ENCODE results near the gene ULK2. TPM values are rescaled to one million over a fixed set of nuclear protein-coding genes. Genes with fewer than 3 reads are reported as not detected.

The ULK2 gene
- total RNA-seq, 2 donors from 2014 or later = 14.9 to 20.8 TPM

DNA sequence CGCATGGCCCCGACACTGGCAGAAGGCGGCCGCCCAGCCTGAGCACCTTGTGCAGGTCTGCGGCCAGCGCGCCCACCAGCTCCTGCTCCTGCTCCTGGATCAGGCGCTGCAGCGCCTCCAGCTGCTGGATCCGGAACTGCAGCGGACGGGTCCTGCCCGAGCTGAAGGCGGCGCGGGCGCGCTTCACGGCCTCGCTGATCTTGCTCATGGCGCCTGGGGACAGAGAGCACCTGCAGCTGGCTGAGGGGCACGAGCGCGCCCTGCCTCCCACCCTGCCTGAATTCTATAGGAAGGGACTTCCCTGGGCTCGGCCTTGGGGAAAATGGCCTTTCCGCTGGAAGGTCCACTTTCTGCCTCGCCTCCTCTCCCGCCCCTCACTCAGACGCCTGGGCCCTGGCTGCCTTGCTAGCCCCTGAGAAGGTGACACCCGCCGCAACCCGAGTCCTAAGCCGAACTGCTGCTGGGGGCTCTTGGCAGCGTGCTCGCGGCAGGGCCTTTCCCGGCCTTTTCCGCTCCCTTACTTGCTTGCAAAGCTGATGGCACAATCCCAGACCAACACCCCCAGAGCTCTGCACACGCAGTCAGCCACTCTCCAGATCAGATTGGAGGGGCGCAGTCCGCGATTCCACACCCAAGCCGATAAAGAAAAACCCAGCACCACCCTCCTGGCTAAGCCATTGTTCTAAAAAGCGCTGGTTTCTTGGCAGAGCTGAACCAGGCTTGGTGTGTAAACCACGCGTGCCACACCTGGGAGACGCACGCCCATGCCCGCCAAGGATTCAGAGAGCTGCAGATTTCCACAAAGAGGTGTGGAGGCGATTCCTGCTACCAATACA, 122.6 kb downstream of the ULK2 start:
- H3K4me1 Mint-ChIP-seq = peaks cover 14% of the 10 kb centered on the region
- H3K9me3 ChIP-seq (ENCODE audit: control insufficient read depth, low read length, poor library complexity, severe bottlenecking) = no peaks in the 10 kb centered on the region
- H3K4me3 Mint-ChIP-seq = peak overlapping the region; percentile 88
- peak; percentile 97 for ATAC-seq
- peaks cover 2% of the 10 kb centered on the region for H3K36me3 Mint-ChIP-seq (ENCODE audit: low read depth)
- H3K27ac Mint-ChIP-seq = no peak overlapping the region
- H3K27me3 Mint-ChIP-seq = peaks cover 21% of the 10 kb centered on the region
- peak; percentile 68 to 90 (median 72) for DNase-seq

DNA sequence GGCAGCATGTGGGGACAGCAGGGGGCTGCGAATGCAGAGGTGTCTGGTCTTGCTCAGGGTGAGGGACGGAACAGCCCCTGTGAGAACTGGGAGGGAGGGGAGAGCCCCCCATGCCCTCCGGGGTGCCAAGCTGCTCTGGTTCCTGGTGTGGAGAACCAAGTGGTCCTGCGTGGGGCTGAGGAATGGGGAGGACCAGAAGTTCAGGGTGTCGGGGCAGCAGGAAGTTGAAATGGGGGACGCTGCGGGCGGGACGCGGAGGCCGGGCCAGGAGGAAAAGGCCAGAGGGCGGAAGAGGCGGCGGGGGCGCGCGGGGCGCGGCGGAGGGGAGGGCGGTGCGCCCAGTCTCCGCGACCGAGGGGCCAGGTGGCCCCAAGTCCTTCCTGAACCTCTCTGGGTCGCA, 123.2 kb downstream of the ULK2 start:
- H3K27me3 Mint-ChIP-seq = peaks cover 15% of the 10 kb centered on the region
- ATAC-seq (peak; percentile 12), DNase-seq (no peak)
- peaks cover 12% of the 10 kb centered on the region for H3K4me1 Mint-ChIP-seq
- H3K36me3 Mint-ChIP-seq (ENCODE audit: low read depth) = peaks cover 2% of the 10 kb centered on the region
- H3K4me3 Mint-ChIP-seq = peak overlapping the region; percentile 88
- H3K27ac Mint-ChIP-seq = no peak overlapping the region
- H3K9me3 ChIP-seq (ENCODE audit: control insufficient read depth, low read length, poor library complexity, severe bottlenecking) = no peaks in the 10 kb centered on the region

DNA sequence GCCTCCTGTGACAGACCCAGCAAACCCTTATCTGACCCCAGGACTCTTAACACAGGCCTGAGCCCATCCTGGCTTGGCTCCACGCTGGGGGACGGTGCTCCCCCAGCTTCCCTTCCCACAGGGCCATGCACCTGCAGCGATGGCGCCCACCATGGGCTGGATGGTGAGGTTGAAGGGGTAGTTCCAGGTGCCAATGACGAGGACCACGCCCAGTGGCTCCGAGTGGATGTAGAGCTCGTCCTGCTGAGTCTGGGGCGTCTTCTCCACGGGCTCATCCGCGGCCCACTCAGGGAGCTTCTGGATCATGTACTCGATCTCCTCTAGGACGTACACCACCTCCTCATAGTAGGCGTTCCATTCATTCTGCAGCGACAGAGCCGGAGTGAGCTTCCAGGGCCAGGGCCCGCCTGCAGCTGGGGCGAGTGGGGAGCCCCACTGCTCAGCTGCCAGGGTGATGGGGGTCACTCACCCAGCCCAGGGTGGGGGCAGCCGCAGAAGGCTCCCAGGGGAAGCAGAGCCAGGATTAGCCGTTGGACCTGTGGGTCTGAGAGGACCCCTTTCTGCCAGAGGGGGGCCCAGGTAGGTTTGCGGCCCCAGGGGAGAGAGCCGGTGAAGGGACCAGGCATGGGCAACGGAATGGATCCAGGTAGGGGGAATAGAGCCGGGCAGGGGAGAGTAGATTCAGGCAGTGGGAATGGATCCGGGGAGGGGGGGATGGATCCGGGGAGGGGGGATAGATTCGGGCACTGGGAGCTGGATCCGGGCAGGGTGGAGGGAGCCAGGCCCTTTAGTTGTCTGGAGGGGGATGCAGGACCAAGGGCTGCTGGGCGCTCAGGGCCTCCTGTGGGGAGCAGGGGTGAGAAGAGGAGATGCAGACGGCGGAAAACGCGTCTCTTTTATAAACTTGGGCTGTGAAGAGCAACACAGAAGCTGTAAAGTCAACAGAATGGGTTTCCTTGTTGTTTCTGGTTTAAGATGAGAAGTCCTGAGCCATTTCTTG, 124.3 kb downstream of the ULK2 start:
- H3K4me3 Mint-ChIP-seq = peak overlapping the region; percentile 88
- no peak for DNase-seq

DNA sequence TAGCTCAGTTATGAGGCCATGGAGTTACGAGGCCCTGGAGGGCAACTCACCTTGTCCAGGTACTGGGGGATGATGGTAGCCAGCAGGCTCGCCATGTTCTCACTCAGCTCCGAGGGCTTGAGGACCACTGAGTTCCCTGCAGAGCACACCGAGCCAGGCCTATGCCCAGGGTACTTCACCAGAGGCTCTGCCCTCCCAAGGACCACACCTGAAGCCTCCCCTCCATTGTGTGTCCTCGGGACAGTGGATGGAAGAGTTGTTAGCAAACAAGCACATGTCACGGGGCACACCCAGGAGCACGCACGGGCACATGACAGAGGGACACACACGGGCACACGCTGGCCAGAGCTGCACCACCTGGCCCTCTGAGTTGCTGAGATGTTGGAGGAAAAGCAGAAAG, 125.2 kb downstream of the ULK2 start:
- no peak overlapping the region for H3K27ac Mint-ChIP-seq
- DNase-seq (no peak), ATAC-seq (no peak)
- H3K9me3 ChIP-seq (ENCODE audit: control insufficient read depth, low read length, poor library complexity, severe bottlenecking) = no peaks in the 10 kb centered on the region
- H3K36me3 Mint-ChIP-seq (ENCODE audit: low read depth) = no peaks in the 10 kb centered on the region
- no peaks in the 10 kb centered on the region for H3K27me3 Mint-ChIP-seq
- peak overlapping the region; percentile 59 for H3K4me3 Mint-ChIP-seq
- peaks cover 8% of the 10 kb centered on the region for H3K4me1 Mint-ChIP-seq

More for the DNA sequence above, 124.3 kb downstream of the ULK2 start:
- Mint-ChIP-seq H3K27ac (no peak overlapping the region), H3K36me3 (ENCODE audit: low read depth) (no peaks in the 10 kb centered on the region), H3K4me1 (peaks cover 8% of the 10 kb centered on the region), H3K27me3 (peaks cover 8% of the 10 kb centered on the region)
- H3K9me3 ChIP-seq (ENCODE audit: control insufficient read depth, low read length, poor library complexity, severe bottlenecking) = no peaks in the 10 kb centered on the region
- ATAC-seq = no peak

DNA sequence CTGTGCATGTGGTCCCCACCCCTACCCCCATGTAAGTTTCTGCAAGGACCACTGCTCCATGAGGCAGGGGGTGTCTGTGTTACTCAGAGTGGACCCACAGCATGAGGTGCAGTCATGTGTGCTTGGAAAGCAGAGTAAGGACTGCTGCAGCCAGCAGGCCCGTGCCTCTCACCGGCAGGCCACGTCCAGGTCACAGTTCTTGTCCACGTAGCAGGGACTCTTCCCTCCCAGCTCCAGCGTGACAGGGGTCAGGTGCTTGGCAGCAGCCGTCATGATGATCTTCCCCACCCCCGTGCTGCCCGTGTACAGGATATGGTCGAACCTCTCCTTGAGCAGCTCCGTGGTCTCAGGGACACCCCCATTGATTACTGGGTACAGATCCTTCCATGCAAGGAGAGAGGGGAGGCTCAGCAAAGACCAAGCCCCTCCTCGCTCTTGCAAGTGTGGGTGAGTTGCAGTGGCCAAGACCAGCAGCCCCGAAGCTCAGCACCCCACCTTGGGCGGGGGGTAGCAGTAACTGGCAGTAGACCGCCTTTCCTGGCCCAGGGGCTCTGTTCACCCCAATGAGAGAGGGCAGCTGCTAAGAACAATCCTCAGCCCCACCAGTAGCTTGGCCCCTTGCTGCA, 125.8 kb downstream of the ULK2 start:
- no peaks in the 10 kb centered on the region for H3K27me3 Mint-ChIP-seq
- no peak for ATAC-seq
- no peak overlapping the region for H3K27ac Mint-ChIP-seq
- H3K9me3 ChIP-seq (ENCODE audit: control insufficient read depth, low read length, poor library complexity, severe bottlenecking) = no peaks in the 10 kb centered on the region
- no peak overlapping the region for H3K4me3 Mint-ChIP-seq
- no peak for DNase-seq
- H3K4me1 Mint-ChIP-seq = peaks cover 8% of the 10 kb centered on the region
- no peaks in the 10 kb centered on the region for H3K36me3 Mint-ChIP-seq (ENCODE audit: low read depth)

DNA sequence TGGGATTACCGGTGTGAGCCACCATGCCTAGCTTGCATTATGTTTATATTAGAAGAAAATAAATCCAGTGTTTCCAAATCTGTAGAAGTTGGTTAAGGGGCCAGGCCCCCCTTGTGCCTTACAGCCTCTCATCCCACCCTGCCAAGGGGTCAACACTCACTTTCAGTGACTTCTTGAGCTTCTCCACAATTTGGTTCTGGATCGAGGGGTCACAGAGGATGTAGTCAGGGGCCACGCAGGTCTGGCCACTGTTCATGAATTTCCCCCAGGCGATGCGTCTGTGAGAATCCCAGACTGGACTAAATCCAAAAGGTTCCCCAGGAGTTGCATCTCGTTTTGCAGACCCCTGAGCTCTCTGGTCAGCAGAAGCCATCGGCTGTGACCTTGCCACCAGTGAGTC, 126.8 kb downstream of the ULK2 start:
- Mint-ChIP-seq H3K27me3 (no peaks in the 10 kb centered on the region), H3K4me1 (peaks cover 8% of the 10 kb centered on the region), H3K36me3 (ENCODE audit: low read depth) (no peaks in the 10 kb centered on the region), H3K4me3 (no peak overlapping the region), H3K27ac (no peak overlapping the region)
- no peaks in the 10 kb centered on the region for H3K9me3 ChIP-seq (ENCODE audit: control insufficient read depth, low read length, poor library complexity, severe bottlenecking)
- no peak for ATAC-seq
- no peak for DNase-seq

DNA sequence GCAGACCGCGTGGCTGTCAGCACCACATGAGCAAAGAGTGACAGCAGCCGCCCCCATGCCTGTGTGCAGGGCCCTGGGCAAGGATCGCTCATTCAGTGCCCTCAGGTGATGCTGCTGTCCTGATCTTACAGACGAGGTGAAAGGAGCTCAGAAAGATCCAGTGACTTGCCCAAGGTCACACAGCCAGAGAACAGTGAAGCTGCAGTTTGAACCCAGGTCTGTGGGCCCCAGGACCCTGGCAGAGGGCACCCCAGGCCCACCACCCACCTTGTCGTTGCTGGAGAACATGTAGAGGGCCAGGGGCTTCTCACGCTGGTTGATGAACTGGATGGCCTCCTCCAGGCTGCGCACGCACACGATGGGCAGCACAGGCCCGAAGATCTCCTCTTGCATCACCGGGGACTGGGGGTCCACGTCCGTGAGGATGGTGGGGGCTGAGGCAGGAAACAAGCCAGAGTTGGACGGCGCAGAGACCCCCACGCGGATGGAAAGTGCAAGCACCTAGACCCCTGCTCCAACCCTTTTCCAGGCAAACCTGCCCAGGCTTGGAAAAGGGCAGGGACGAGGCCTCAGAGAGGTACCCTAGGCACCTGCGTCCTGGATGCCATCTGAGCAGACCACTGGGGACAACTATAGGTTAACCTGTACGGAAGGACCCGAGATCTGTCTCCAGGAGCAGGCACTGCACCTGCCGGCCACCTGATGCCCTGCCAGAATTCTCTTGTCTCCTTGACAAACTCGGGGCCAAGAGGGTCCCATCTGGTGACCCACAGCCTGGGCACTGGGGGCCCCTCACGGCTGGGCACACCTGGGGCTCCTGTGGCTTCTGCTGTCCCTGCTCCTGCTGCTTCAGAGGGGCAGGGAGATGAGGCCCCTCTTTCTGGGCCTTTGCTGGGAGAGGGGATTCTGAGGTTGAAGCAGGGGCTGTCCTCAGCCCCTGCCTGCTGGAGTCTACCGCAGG, 128.2 kb downstream of the ULK2 start:
- no peak overlapping the region for H3K4me3 Mint-ChIP-seq

DNA sequence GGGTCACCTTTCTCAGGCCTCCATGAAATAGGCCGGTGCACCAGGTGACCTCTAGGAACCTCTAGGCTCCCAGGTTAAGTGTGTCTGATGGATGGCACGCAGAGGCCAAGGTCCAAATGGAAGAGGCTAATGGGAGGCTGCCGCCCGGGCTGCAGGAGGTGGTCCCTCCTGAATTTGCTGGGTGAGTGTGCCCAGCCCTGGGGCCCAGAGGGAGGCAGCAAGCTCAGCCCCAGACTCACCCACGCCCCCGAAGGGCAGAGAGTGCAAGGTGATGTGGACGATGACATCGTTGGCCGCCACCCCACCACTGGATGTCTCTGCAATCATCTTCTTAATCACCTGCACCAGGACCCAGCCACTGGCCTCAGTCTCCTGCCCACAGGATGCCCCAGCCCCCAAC, 129.0 kb downstream of the ULK2 start:
- peaks cover 7% of the 10 kb centered on the region for H3K4me1 Mint-ChIP-seq
- no peaks in the 10 kb centered on the region for H3K27me3 Mint-ChIP-seq
- no peaks in the 10 kb centered on the region for H3K9me3 ChIP-seq (ENCODE audit: control insufficient read depth, low read length, poor library complexity, severe bottlenecking)
- H3K27ac Mint-ChIP-seq = no peak overlapping the region
- DNase-seq (no peak), ATAC-seq (no peak)
- H3K4me3 Mint-ChIP-seq = no peak overlapping the region
- H3K36me3 Mint-ChIP-seq (ENCODE audit: low read depth) = no peaks in the 10 kb centered on the region

More for the DNA sequence above, 128.2 kb downstream of the ULK2 start:
- DNase-seq = no peak
- Mint-ChIP-seq H3K36me3 (ENCODE audit: low read depth) (no peaks in the 10 kb centered on the region), H3K4me1 (peaks cover 5% of the 10 kb centered on the region), H3K27me3 (no peaks in the 10 kb centered on the region), H3K27ac (no peak overlapping the region)
- no peak for ATAC-seq
- no peaks in the 10 kb centered on the region for H3K9me3 ChIP-seq (ENCODE audit: control insufficient read depth, low read length, poor library complexity, severe bottlenecking)

DNA sequence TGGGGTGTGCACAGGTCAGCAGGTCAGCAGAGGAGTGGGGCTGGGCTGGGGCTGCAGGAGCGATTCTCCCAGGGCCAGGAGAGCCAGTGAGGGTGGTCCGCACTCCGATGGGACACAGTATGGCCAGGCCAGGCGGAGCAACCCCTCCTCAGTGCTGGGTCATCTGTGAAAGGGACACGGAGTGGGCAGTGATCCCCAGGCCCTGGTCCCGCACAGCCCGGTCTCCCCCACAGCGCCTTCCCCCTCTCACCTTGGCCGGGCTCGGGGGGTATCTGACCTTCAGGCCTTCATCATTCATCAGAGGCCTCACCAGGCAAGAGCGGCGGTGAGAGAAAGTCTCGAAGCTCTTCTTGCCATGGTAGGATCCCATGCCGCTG, 129.7 kb downstream of the ULK2 start:
- Mint-ChIP-seq H3K36me3 (ENCODE audit: low read depth) (no peaks in the 10 kb centered on the region), H3K27me3 (no peaks in the 10 kb centered on the region), H3K27ac (no peak overlapping the region), H3K4me3 (no peak overlapping the region), H3K4me1 (peaks cover 7% of the 10 kb centered on the region)
- no peak for ATAC-seq
- no peak for DNase-seq
- no peaks in the 10 kb centered on the region for H3K9me3 ChIP-seq (ENCODE audit: control insufficient read depth, low read length, poor library complexity, severe bottlenecking)

DNA sequence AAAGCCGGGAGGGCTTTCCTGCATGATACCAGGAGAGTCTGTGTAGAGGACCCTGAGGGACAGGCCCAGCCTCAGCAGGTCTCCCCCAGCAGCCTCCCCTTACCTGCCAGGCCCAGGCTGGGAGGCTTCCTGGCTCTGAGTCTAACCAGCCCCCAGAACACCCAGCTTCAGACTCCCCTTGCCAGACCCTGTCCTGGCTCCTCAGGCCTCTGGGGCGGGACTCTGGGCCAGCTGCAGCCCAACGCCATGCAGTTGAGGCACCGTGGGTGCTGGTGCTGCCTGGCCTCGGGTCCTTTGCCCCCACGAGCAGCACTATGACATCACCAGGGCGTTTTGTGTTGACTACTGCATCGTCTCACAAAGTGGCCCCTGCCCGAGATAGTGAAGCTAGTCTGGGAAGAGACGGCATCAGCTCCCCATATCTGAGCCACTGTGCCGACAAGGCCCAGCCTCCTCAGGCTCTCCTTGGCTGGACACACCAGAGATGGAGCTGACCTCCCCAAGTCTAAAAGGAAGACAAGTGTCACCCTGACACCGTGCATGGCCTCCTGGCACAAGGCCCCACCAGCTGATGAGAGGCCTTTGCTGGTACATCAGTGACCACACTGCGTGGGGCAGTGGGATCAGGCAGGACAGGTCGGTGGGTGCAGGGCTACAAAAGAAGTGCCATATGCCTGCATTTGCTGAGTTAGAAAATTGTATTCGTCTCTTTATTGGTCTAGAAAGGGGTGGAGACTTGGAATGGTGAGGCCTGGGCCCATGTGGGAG, 130.2 kb downstream of the ULK2 start:
- Mint-ChIP-seq H3K27me3 (no peaks in the 10 kb centered on the region), H3K4me1 (peaks cover 5% of the 10 kb centered on the region), H3K4me3 (no peak overlapping the region), H3K27ac (no peak overlapping the region), H3K36me3 (ENCODE audit: low read depth) (no peaks in the 10 kb centered on the region)
- no peak for ATAC-seq
- no peak for DNase-seq
- H3K9me3 ChIP-seq (ENCODE audit: control insufficient read depth, low read length, poor library complexity, severe bottlenecking) = no peaks in the 10 kb centered on the region

DNA sequence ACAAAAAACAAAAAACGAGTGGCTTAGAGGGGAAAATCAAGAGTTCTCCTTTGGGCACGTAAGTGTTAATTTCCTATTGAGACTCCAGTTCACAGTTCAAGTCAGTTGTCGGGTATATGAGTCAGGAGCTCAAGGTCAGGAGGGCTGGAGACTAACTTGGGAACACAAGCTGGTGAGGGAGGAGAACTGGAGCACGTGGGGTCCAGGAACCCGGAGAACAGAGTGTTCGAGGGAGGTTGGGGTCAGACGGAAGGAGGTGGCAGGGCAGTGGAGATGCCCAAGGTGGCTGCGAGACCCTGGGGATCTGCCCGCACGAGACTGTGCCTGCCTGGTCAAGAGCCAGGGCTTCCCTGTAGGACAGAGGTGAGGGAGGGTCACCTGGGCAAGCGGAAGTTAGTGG, 131.7 kb downstream of the ULK2 start:
- ATAC-seq = no peak
- no peak overlapping the region for H3K27ac Mint-ChIP-seq
- peaks cover 4% of the 10 kb centered on the region for H3K4me1 Mint-ChIP-seq
- no peaks in the 10 kb centered on the region for H3K36me3 Mint-ChIP-seq (ENCODE audit: low read depth)
- no peaks in the 10 kb centered on the region for H3K27me3 Mint-ChIP-seq
- DNase-seq = no peak
- H3K9me3 ChIP-seq (ENCODE audit: control insufficient read depth, low read length, poor library complexity, severe bottlenecking) = no peaks in the 10 kb centered on the region
- no peak overlapping the region for H3K4me3 Mint-ChIP-seq
